K562 (cell line): ENCODE data around the gene SLC17A9. TPM values are rescaled to one million over a fixed set of nuclear protein-coding genes. Genes with fewer than 3 reads are reported as not detected.

ENCODE experiments used
- ATAC-seq: fragments of 200-7000 bp; cut with Tn5 transposase; 3 replicates; pipeline ENCODE4 v1.9.1; 2020; ENCODE audit warnings: moderate library complexity
- BruUV-seq: library from RNA; stranded (reverse); fragments of 400-500 nt; replicated peaks from 2 replicates; lab custom pipeline; 2021; lab: Mats Ljungman, UMichigan
- CTCF ChIA-PET: fragments of 300-600 bp; formaldehyde crosslinking; extraction: SDS; loops from one replicate; lab custom pipeline; 2021; ENCODE audit warnings: low intra/inter-chr PET ratio; lab: Yijun Ruan, JAX
- POLR2A ChIA-PET: fragments of 300-600, 350-650 bp; sonication (Branson Sonifier 250); formaldehyde crosslinking; extraction: SDS; loops from one replicate; lab custom pipeline; 2021; ENCODE audit warnings: antibody characterized with exemption, inconsistent platforms; lab: Yijun Ruan, JAX
- DNase-seq, 4 experiments: peaks; one replicate each; pipeline versions ENCODE4 v3.0.0 to v3.0.0-alpha.2; 2011 to 2018; ENCODE audit warnings: low spot score in 3 of 4, mixed read lengths in 3 of 4; ENCODE audit errors: extremely low read depth in 1 of 4
- FAIRE-seq: peaks from 2 replicates; lab custom pipeline; 2011; peaks lifted over from hg19 to GRCh38; lab: Jason Lieb, UNC
- H2AFZ ChIP-seq: 2 replicates; pipeline ENCODE4 v1.6.0; 2011; ENCODE audit warnings: low read depth, low read length, control low read depth, inconsistent platforms
- H3K27ac ChIP-seq: fragments of 200-600 bp; 3 replicates; pipeline ENCODE4 v1.8.0; 2011; ENCODE audit warnings: low read depth, mild to moderate bottlenecking, control low read depth, inconsistent platforms, low read length, moderate library complexity, mixed read lengths; ENCODE audit errors: extremely low read depth
- H3K27me3 ChIP-seq, 2 experiments: fragments of 300-600 bp in 1 of 2; 2 replicates in 1 of 2; 3 replicates in 1 of 2; pipeline versions ENCODE4 v1.6.0 to v1.8.0; 2011; ENCODE audit warnings: inconsistent platforms in 2 of 2, low read length in 2 of 2, mild to moderate bottlenecking in 1 of 2, mixed read lengths in 1 of 2, moderate library complexity in 1 of 2; ENCODE audit not compliant: control insufficient read depth in 2 of 2, insufficient read depth in 2 of 2
- H3K36me3 ChIP-seq: fragments of 300-600 bp; 3 replicates; pipeline ENCODE4 v1.8.0; 2011; ENCODE audit warnings: mild to moderate bottlenecking, low read length, inconsistent platforms; ENCODE audit not compliant: control insufficient read depth, insufficient read depth
- H3K4me1 ChIP-seq, 2 experiments: fragments of 200-600 bp in 1 of 2; replicated peaks in 1 of 2; 2 replicates in 1 of 2; 3 replicates in 1 of 2; pipeline versions ENCODE4 v1.5.1 to v1.8.0; 2011; ENCODE audit warnings: inconsistent platforms in 2 of 2, low read length in 2 of 2, mild to moderate bottlenecking in 1 of 2, mixed read lengths in 1 of 2, moderate library complexity in 1 of 2; ENCODE audit not compliant: control insufficient read depth in 2 of 2, insufficient read depth in 2 of 2
- H3K4me2 ChIP-seq: 2 replicates; pipeline ENCODE4 v1.6.1; 2011; ENCODE audit warnings: low read length, control low read depth, inconsistent platforms, mixed read lengths; ENCODE audit not compliant: insufficient read depth
- H3K4me3 ChIP-seq: fragments of 200-600 bp; sonication (generic), shearing (Covaris generic); 2 replicates; pipeline ENCODE4 v1.5.1; 2016; ENCODE audit warnings: control low read depth, inconsistent platforms
- H3K79me2 ChIP-seq: fragments of 200-600 bp; 3 replicates; pipeline ENCODE4 v1.8.0; 2011; ENCODE audit warnings: low read length, inconsistent platforms; ENCODE audit not compliant: control insufficient read depth, insufficient read depth
- H3K9ac ChIP-seq, 2 experiments: 2 replicates each; pipeline versions ENCODE4 v1.6.0 to v1.6.1; 2011; ENCODE audit warnings: low read depth in 2 of 2, low read length in 2 of 2, control low read depth in 1 of 2, inconsistent platforms in 1 of 2, mild to moderate bottlenecking in 1 of 2, mixed read lengths in 1 of 2; ENCODE audit not compliant: insufficient read depth in 1 of 2
- H3K9me1 ChIP-seq: one replicate; pipeline ENCODE4 v1.6.0; 2011; ENCODE audit warnings: inconsistent platforms, mild to moderate bottlenecking, low read length, moderate library complexity; ENCODE audit not compliant: control insufficient read depth, insufficient read depth
- H3K9me3 ChIP-seq: replicated peaks from 2 replicates; pipeline ENCODE4 v1.5.1; 2011; ENCODE audit warnings: low read depth, low read length, inconsistent platforms; ENCODE audit not compliant: control insufficient read depth, insufficient read depth
- H4K20me1 ChIP-seq: replicated peaks from 2 replicates; pipeline ENCODE4 v1.6.1; 2011; ENCODE audit warnings: low read length, inconsistent platforms, mixed read lengths; ENCODE audit not compliant: control insufficient read depth, insufficient read depth
- BHLHE40 ChIP-seq: IDR thresholded peaks from 2 replicates; pipeline ENCODE4 v1.6.1; 2011; ENCODE audit warnings: low read length, improper control_type of control experiment
- CBX1 ChIP-seq: sonication (generic); IDR thresholded peaks from 2 replicates; pipeline ENCODE4 v1.6.1; 2016; ENCODE audit warnings: antibody characterized with exemption, low read depth, mild to moderate bottlenecking
- ELF4 ChIP-seq: fragments of 450-650 bp; formaldehyde crosslinking; IDR thresholded peaks from 2 replicates; pipeline ENCODE4 v1.4.0; 2022; ENCODE audit warnings: missing genetic modification characterization
- NCOR1 ChIP-seq: fragments of 450-650 bp; IDR thresholded peaks from 2 replicates; pipeline ENCODE4 v1.6.1; 2016; ENCODE audit warnings: mild to moderate bottlenecking, moderate library complexity
- NFYB ChIP-seq: IDR thresholded peaks from 2 replicates; pipeline ENCODE4 v1.6.1; 2011; ENCODE audit warnings: mild to moderate bottlenecking, moderate library complexity; ENCODE audit not compliant: insufficient read length; ENCODE audit errors: extremely low read depth
- RBM15 ChIP-seq: fragments of 200-400 bp; formaldehyde crosslinking; IDR thresholded peaks from 2 replicates; pipeline ENCODE4 v1.6.1; 2018; ENCODE audit warnings: mild to moderate bottlenecking, low read length, moderate library complexity; ENCODE audit not compliant: insufficient read depth
- RBM25 ChIP-seq: fragments of 200-400 bp; formaldehyde crosslinking; IDR thresholded peaks from 2 replicates; pipeline ENCODE4 v1.6.1; 2018; ENCODE audit warnings: low read length, low read depth, moderate library complexity; ENCODE audit not compliant: severe bottlenecking
- SUPT5H ChIP-seq: fragments of 450-650 bp; IDR thresholded peaks from 2 replicates; pipeline ENCODE4 v1.6.1; 2016
- TCF7 ChIP-seq: sonication (generic); IDR thresholded peaks from 2 replicates; pipeline ENCODE4 v1.6.1; 2016; ENCODE audit warnings: antibody characterized with exemption, borderline replicate concordance
- WGBS: fragments of 100-300 bp; shearing (Covaris generic); methylation state at CpG from one replicate; pipeline ENCODE4 v1.1.6; 2016; ENCODE audit warnings: low coverage, mixed read lengths; ENCODE audit not compliant: insufficient coverage; ENCODE audit errors: missing lambda C conversion rate; 5-methylcytosine and 5-hydroxymethylcytosine counted together
- in situ Hi-C: fragments of 300-500 bp; cut with MboI; formaldehyde crosslinking; loops from 4 replicates; pipeline ENCODE4 v1.15.0; 2018; ENCODE audit warnings: inconsistent platforms, mixed read lengths
- intact Hi-C: fragments of 100-400 bp; cut with micrococcal nuclease; formaldehyde crosslinking; loops from 2 replicates; pipeline ENCODE4 v1.14.2; 2022
- polyA plus RNA-seq, 8 experiments: library from polyadenylated mRNA; depleted of rRNA in 4 of 8; stranded (reverse) in 5 of 8; unstranded in 3 of 8; fragments of >200 nt; fragmentation: Nextera tagmentation in 2 of 8; fragmentation: Illumina TruSeq in 1 of 8; extraction: Ambion mirVana in 2 of 8; extraction: Trizol in 1 of 8; gene quantifications; 2 replicates each; pipeline versions ENCODE4 v1.2.1 to v1.2.3, GENCODE V29; 2011 to 2014; ENCODE audit warnings: inconsistent platforms in 1 of 8, missing spikeins in 1 of 8
- total RNA-seq, 7 experiments: library from RNA; depleted of rRNA in 6 of 7; stranded (reverse); fragments of >200 nt in 6 of 7; fragmentation: Illumina TruSeq in 2 of 7; extraction: Trizol in 2 of 7; gene quantifications; 2 replicates each; pipeline versions ENCODE4 v1.2.1 to v1.2.3, GENCODE V29; 2011 to 2021; ENCODE audit warnings: low replicate concordance in 1 of 7
- TF ChIP-seq, protein P1 (sequence below): fragments of 150-350 bp; IDR thresholded peaks from 2 replicates; pipeline ENCODE4 v1.6.1; 2014; ENCODE audit warnings: low read depth, mild to moderate bottlenecking, low read length, borderline replicate concordance
- TF ChIP-seq, protein P2 (sequence below): fragments of 450-650 bp; IDR thresholded peaks from 2 replicates; pipeline ENCODE4 v1.7.0; 2016; ENCODE audit warnings: borderline replicate concordance
- TF ChIP-seq, protein P3 (sequence below), 2 experiments: fragments of 200-800 bp in 1 of 2; sonication (Bioruptor generic) in 1 of 2; sonication (generic) in 1 of 2; formaldehyde crosslinking in 1 of 2; IDR thresholded peaks in 1 of 2; conservative IDR thresholded peaks in 1 of 2; 2 replicates each; pipeline versions ENCODE4 v1.5.0 to v1.6.1; 2016 to 2020; ENCODE audit warnings: missing compliant biosample characterization in 1 of 2, missing genetic modification characterization in 1 of 2, missing genetic modification reagents in 1 of 2
- TF ChIP-seq, protein P4 (sequence below): fragments of 250-450 bp; sonication (Bioruptor Pico); IDR thresholded peaks from 2 replicates; pipeline ENCODE4 v1.8.0; 2021; ENCODE audit warnings: mild to moderate bottlenecking, moderate library complexity

Gene SLC17A9
- total and polyA plus RNA-seq, 9 of the 15 experiments (the other 6 are each of a cell fraction or from before 2014, with no cell fraction given), result 0.04 to 0.31 TPM; not detected in 7

DNA sequence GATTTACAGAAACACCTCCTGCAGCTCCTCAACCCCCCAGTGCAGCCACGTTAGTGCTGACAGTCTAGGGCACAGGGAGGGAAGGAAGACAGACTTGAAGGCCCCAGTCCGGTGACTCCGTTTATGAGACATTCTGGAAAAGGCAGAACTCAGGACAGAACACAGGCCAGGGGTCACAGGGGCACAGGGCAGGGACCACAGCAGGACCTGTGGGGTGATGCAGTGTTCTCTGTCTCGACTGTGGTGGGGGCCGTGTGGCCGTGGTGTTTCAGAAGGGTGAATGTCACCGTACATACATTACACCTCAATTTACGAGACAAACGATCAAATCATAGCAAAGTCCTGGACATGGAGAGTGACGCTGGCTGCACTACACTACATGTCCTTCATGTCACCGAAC is 43.0 kb downstream of the SLC17A9 start:
- no peak for DNase-seq
- Histone ChIP-seq H3K9ac (no peak overlapping the region), H3K9me1 (no peaks in the 10 kb centered on the region), H3K79me2 (no peaks in the 10 kb centered on the region), H3K4me2 (peak overlapping the region; percentile 32; the same call in 1 of the 2 replicates), H3K27me3 (peaks cover 63 to 89% of the 10 kb centered on the region in 2 experiments), H2AFZ (no peak overlapping the region), H3K27ac (no peak overlapping the region), H3K36me3 (no peaks in the 10 kb centered on the region), H3K9me3 (no peaks in the 10 kb centered on the region), H3K4me1 (peaks cover 0 to 12% of the 10 kb centered on the region in 2 experiments; a peak in 2 of 5 replicates), H3K4me3 (no peak overlapping the region), H4K20me1 (peaks cover 19% of the 10 kb centered on the region)
- TF ChIP-seq BHLHE40 (no peak), ELF4 (CRISPR knock-in tag) (no peak), NCOR1 (no peak), NFYB (no peak), TCF7 (no peak), RBM25 (no peak), SUPT5H (no peak), RBM15 (no peak), CBX1 (no peak)
- TF ChIP-seq, protein P1, sequence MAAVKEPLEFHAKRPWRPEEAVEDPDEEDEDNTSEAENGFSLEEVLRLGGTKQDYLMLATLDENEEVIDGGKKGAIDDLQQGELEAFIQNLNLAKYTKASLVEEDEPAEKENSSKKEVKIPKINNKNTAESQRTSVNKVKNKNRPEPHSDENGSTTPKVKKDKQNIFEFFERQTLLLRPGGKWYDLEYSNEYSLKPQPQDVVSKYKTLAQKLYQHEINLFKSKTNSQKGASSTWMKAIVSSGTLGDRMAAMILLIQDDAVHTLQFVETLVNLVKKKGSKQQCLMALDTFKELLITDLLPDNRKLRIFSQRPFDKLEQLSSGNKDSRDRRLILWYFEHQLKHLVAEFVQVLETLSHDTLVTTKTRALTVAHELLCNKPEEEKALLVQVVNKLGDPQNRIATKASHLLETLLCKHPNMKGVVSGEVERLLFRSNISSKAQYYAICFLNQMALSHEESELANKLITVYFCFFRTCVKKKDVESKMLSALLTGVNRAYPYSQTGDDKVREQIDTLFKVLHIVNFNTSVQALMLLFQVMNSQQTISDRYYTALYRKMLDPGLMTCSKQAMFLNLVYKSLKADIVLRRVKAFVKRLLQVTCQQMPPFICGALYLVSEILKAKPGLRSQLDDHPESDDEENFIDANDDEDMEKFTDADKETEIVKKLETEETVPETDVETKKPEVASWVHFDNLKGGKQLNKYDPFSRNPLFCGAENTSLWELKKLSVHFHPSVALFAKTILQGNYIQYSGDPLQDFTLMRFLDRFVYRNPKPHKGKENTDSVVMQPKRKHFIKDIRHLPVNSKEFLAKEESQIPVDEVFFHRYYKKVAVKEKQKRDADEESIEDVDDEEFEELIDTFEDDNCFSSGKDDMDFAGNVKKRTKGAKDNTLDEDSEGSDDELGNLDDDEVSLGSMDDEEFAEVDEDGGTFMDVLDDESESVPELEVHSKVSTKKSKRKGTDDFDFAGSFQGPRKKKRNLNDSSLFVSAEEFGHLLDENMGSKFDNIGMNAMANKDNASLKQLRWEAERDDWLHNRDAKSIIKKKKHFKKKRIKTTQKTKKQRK, result no peak
- TF ChIP-seq, protein P2, sequence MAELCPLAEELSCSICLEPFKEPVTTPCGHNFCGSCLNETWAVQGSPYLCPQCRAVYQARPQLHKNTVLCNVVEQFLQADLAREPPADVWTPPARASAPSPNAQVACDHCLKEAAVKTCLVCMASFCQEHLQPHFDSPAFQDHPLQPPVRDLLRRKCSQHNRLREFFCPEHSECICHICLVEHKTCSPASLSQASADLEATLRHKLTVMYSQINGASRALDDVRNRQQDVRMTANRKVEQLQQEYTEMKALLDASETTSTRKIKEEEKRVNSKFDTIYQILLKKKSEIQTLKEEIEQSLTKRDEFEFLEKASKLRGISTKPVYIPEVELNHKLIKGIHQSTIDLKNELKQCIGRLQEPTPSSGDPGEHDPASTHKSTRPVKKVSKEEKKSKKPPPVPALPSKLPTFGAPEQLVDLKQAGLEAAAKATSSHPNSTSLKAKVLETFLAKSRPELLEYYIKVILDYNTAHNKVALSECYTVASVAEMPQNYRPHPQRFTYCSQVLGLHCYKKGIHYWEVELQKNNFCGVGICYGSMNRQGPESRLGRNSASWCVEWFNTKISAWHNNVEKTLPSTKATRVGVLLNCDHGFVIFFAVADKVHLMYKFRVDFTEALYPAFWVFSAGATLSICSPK, result no peak
- TF ChIP-seq, protein P3, sequence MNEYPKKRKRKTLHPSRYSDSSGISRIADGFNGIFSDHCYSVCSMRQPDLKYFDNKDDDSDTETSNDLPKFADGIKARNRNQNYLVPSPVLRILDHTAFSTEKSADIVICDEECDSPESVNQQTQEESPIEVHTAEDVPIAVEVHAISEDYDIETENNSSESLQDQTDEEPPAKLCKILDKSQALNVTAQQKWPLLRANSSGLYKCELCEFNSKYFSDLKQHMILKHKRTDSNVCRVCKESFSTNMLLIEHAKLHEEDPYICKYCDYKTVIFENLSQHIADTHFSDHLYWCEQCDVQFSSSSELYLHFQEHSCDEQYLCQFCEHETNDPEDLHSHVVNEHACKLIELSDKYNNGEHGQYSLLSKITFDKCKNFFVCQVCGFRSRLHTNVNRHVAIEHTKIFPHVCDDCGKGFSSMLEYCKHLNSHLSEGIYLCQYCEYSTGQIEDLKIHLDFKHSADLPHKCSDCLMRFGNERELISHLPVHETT (CRISPR knock-in tag; conservative IDR thresholded peaks at IDR 0.05 in 1 of 2, IDR thresholded peaks at IDR 0.05 in 1 of 2), result no peak
- TF ChIP-seq, protein P4, sequence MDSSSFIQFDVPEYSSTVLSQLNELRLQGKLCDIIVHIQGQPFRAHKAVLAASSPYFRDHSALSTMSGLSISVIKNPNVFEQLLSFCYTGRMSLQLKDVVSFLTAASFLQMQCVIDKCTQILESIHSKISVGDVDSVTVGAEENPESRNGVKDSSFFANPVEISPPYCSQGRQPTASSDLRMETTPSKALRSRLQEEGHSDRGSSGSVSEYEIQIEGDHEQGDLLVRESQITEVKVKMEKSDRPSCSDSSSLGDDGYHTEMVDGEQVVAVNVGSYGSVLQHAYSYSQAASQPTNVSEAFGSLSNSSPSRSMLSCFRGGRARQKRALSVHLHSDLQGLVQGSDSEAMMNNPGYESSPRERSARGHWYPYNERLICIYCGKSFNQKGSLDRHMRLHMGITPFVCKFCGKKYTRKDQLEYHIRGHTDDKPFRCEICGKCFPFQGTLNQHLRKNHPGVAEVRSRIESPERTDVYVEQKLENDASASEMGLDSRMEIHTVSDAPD (CRISPR knock-in tag), result no peak
- WGBS, result 6% methylated on average over 11 of the region's 11 CpGs
- intact Hi-C loops, result no loop called here
- ChIA-PET POLR2A (interaction anchor here (0.7 kb wide), 2 partner anchors 61 to 213 kb away, joined by 3 read pairs; no protein-coding TSS in a partner anchor), CTCF (no interaction called here)
- no TSS peak for BruUV-seq
- no peak for ATAC-seq
- in situ Hi-C loops, result no loop called here
- FAIRE-seq, result no peak
